ENCODE data around the gene ZNFX1. TPM values are rescaled to one million over a fixed set of nuclear protein-coding genes. Genes with fewer than 3 reads are reported as not detected.

Gene ZNFX1
- total RNA-seq, 1 experiment from 2014 or later = 11.0 TPM

- no peak for ATAC-seq
- peak overlapping the region; percentile 88 for H3K27ac Mint-ChIP-seq
Measured at GRCh38 chr20:49285813-49286494, 8.1 kb upstream of the ZNFX1 start.

GRCh38 chr20:49285233-49285668, 7.4 kb upstream of the ZNFX1 start:
- DNase-seq (ENCODE audit: low spot score) (no peak), ATAC-seq (no peak)
- Mint-ChIP-seq H3K4me1 (peaks cover 92% of the 10 kb centered on the region), H3K27ac (peak overlapping the region; percentile 88), H3K36me3 (peaks cover 100% of the 10 kb centered on the region), H3K4me3 (peak overlapping the region; percentile 100), H3K9me3 (peaks cover 3% of the 10 kb centered on the region; the same call in 1 of the 2 replicates), H3K27me3 (ENCODE audit: low read depth) (no peaks in the 10 kb centered on the region)
- ChIA-PET CTCF (no interaction called here), POLR2A (no interaction called here)
- TF ChIP-seq ZNF425 (CRISPR knock-in tag; conservative IDR thresholded peaks at IDR 0.05) (0 out of 2 replicates have a peak, but pooled peaks have one; percentile 46), ZNF671 (CRISPR knock-in tag; IDR thresholded peaks at IDR 0.05) (0 out of 2 replicates have a peak, but pooled peaks have one; percentile 33), NFE2L1 (CRISPR knock-in tag; IDR thresholded peaks at IDR 0.05) (no peak), NFATC4 (CRISPR knock-in tag; IDR thresholded peaks at IDR 0.05) (peak; percentile 25; the same call in 1 of the 2 replicates)
- TF ChIP-seq, protein P1, sequence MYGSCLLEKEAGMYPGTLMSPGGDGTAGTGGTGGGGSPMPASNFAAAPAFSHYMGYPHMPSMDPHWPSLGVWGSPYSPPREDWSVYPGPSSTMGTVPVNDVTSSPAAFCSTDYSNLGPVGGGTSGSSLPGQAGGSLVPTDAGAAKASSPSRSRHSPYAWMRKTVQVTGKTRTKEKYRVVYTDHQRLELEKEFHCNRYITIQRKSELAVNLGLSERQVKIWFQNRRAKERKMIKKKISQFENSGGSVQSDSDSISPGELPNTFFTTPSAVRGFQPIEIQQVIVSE (CRISPR knock-in tag; IDR thresholded peaks at IDR 0.05; ENCODE audit: borderline replicate concordance) = no peak

More at GRCh38 chr20:49285813-49286494, 8.1 kb upstream of the ZNFX1 start:
- no peaks in the 10 kb centered on the region for H3K27me3 Mint-ChIP-seq (ENCODE audit: low read depth)
- no peaks in the 10 kb centered on the region; the same call in 1 of the 2 replicates for H3K9me3 Mint-ChIP-seq
- H3K4me1 Mint-ChIP-seq = peaks cover 90% of the 10 kb centered on the region
- CTCF ChIA-PET = interaction anchor here (2.9 kb wide), 1 partner anchor 34 kb away, joined by 15 read pairs; no protein-coding TSS in a partner anchor
- TF ChIP-seq ZNF512 (CRISPR knock-in tag; IDR thresholded peaks at IDR 0.05; ENCODE audit: borderline replicate concordance) (no peak), NFATC4 (CRISPR knock-in tag; IDR thresholded peaks at IDR 0.05) (0 out of 2 replicates have a peak, but pooled peaks have one; percentile 29), NFYB (CRISPR knock-in tag; conservative IDR thresholded peaks at IDR 0.05; ENCODE audit: low read depth) (no peak), MLX (CRISPR knock-in tag; IDR thresholded peaks at IDR 0.05) (no peak), ZNF671 (CRISPR knock-in tag; IDR thresholded peaks at IDR 0.05) (peak; percentile 69; the same call in 1 of the 2 replicates)
- TF ChIP-seq, protein P2, sequence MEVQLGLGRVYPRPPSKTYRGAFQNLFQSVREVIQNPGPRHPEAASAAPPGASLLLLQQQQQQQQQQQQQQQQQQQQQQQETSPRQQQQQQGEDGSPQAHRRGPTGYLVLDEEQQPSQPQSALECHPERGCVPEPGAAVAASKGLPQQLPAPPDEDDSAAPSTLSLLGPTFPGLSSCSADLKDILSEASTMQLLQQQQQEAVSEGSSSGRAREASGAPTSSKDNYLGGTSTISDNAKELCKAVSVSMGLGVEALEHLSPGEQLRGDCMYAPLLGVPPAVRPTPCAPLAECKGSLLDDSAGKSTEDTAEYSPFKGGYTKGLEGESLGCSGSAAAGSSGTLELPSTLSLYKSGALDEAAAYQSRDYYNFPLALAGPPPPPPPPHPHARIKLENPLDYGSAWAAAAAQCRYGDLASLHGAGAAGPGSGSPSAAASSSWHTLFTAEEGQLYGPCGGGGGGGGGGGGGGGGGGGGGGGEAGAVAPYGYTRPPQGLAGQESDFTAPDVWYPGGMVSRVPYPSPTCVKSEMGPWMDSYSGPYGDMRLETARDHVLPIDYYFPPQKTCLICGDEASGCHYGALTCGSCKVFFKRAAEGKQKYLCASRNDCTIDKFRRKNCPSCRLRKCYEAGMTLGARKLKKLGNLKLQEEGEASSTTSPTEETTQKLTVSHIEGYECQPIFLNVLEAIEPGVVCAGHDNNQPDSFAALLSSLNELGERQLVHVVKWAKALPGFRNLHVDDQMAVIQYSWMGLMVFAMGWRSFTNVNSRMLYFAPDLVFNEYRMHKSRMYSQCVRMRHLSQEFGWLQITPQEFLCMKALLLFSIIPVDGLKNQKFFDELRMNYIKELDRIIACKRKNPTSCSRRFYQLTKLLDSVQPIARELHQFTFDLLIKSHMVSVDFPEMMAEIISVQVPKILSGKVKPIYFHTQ (CRISPR knock-in tag; IDR thresholded peaks at IDR 0.05) = peak; percentile 61; the same call in 1 of the 2 replicates
- TF ChIP-seq, protein P3, sequence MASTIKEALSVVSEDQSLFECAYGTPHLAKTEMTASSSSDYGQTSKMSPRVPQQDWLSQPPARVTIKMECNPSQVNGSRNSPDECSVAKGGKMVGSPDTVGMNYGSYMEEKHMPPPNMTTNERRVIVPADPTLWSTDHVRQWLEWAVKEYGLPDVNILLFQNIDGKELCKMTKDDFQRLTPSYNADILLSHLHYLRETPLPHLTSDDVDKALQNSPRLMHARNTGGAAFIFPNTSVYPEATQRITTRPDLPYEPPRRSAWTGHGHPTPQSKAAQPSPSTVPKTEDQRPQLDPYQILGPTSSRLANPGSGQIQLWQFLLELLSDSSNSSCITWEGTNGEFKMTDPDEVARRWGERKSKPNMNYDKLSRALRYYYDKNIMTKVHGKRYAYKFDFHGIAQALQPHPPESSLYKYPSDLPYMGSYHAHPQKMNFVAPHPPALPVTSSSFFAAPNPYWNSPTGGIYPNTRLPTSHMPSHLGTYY (CRISPR knock-in tag; IDR thresholded peaks at IDR 0.05) = peak; percentile 3; the same call in 1 of the 2 replicates
- peaks cover 99% of the 10 kb centered on the region for H3K36me3 Mint-ChIP-seq
- DNase-seq (ENCODE audit: low spot score) = no peak
- H3K4me3 Mint-ChIP-seq = peak overlapping the region; percentile 100
- POLR2A ChIA-PET = interaction anchor here (1.1 kb wide), 1 partner anchor 9 kb away, joined by 4 read pairs; no protein-coding TSS in a partner anchor

Measured in WTC11 (cell line).